Skeletal muscle tissue (tissue), 4 donors: ENCODE data around the gene TUSC2. TPM values are rescaled to one million over a fixed set of nuclear protein-coding genes. Genes with fewer than 3 reads are reported as not detected.
A peak's percentile ranks its signal among the peaks of the same experiment; 100 is the strongest.

ENCODE experiments used
- H3K27ac ChIP-seq: one replicate; pipeline ENCODE4 v1.7.0; 2013; ENCODE audit warnings: mild to moderate bottlenecking, low read depth, low read length, inconsistent platforms
- H3K27me3 ChIP-seq, 3 donors: one replicate each; pipeline ENCODE4 v1.7.0; 2013; ENCODE audit warnings: low read length in 3 of 3; ENCODE audit not compliant: control insufficient read depth in 3 of 3, insufficient read depth in 3 of 3
- H3K36me3 ChIP-seq, 3 donors: one replicate each; pipeline ENCODE4 v1.7.0; 2013; ENCODE audit warnings: low read length in 3 of 3; ENCODE audit not compliant: control insufficient read depth in 3 of 3, insufficient read depth in 3 of 3
- H3K4me1 ChIP-seq, 3 donors: one replicate each; pipeline ENCODE4 v1.7.0; 2013; ENCODE audit warnings: low read length in 3 of 3, mild to moderate bottlenecking in 3 of 3; ENCODE audit not compliant: control insufficient read depth in 3 of 3, insufficient read depth in 3 of 3
- H3K4me3 ChIP-seq, 3 donors: one replicate each; pipeline ENCODE4 v1.7.0; 2013; ENCODE audit warnings: low read length in 3 of 3
- H3K9ac ChIP-seq, 3 donors: one replicate each; pipeline ENCODE4 v1.7.0; 2013; ENCODE audit warnings: low read length in 3 of 3, mild to moderate bottlenecking in 3 of 3, moderate library complexity in 2 of 3, low read depth in 1 of 3
- H3K9me3 ChIP-seq, 3 donors: one replicate each; pipeline ENCODE4 v1.7.0; 2013; ENCODE audit warnings: low read length in 3 of 3; ENCODE audit not compliant: control insufficient read depth in 3 of 3
- total RNA-seq: library from RNA; depleted of rRNA; stranded (reverse); fragments of >200 nt; gene quantifications from one replicate; pipeline ENCODE4 v1.2.3, GENCODE V29; 2014
- donor health status: Osteomylitis.

The TUSC2 gene
- total RNA-seq, 1 donor from 2014 or later, result 7.8 TPM

DNA sequence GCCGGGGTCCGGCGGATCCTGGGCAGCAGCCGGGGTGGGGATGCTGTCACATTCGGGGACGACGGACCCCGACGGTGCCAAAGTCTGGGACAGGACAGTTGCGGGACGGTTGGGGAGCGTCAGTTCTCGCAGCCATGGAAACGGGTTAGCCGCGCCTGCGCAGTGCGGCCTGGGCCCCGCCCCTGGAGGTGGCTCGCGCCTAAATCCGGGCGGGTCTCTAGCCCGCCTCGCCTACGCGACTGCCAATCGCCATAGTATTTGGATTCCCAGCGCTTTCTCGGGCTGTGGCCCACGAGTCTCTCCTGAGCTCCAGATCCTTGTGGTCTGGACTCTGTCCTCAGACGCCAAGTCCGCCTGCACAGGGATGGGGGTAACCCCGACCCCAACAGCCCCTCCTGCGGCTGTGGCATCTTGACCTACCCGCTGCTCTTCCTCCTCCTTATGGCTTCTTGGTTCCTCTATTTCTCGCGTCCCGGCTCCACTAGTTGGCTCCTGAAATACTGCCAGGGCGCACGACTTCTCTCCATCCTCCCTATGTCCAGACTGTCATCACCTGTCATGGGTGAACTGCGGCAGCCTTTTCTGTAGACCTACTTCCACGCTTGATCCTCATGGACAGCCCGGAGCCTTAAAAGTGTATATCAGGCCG, 17.7 kb upstream of the TUSC2 start, which contains the start of gene ZMYND10:
ZMYND10 (minus strand) TSS at position 147 of the 649 bp plus-strand sequence. CDS start 153 bp downstream, outside the sequence.
- Histone ChIP-seq H3K4me1 (peaks cover 43 to 53% (median 44%) of the 10 kb centered on the region in 3 donors), H3K27ac (no peak within 1 kb of the TSS), H3K9ac (peak within 1 kb of the TSS; percentile 33 to 54 (median 50)), H3K9me3 (no peaks in the 10 kb centered on the region), H3K36me3 (peaks cover 20 to 21% (median 20%) of the 10 kb centered on the region in 3 donors), H3K27me3 (peaks cover 0 to 20% (median 0%) of the 10 kb centered on the region in 3 donors), H3K4me3 (peak within 1 kb of the TSS; percentile 29 to 54 (median 52))

DNA sequence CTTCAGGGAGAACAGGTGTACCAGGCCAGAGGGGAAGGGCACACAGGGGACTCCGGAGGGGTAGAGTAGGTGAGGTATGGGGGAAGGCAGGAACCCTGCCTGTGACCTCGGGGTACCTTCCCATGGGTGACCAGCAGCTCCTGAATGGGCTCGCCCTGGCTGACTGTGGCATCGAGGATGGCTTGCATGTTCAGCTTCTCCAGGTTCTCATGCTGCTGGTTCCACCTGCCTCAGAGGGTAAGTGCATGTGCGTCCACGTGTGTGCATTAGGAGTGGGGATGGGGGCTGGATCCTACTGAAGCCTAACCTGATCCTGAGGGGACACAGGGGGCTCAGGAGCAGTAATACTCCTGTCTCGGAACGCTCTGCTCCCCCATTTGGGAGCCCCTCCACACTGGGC, 17.0 kb upstream of the TUSC2 start:
- peak overlapping the region in 2 of 3 donors; percentile 29 to 52 for H3K4me3 ChIP-seq
- H3K9ac ChIP-seq, result no peak overlapping the region
- peaks cover 37 to 54% (median 43%) of the 10 kb centered on the region in 3 donors for H3K4me1 ChIP-seq
- peaks cover 20 to 21% (median 20%) of the 10 kb centered on the region in 3 donors for H3K36me3 ChIP-seq
- H3K27me3 ChIP-seq, result peaks cover 0 to 20% (median 0%) of the 10 kb centered on the region in 3 donors
- no peak overlapping the region for H3K27ac ChIP-seq
- H3K9me3 ChIP-seq, result no peaks in the 10 kb centered on the region

DNA sequence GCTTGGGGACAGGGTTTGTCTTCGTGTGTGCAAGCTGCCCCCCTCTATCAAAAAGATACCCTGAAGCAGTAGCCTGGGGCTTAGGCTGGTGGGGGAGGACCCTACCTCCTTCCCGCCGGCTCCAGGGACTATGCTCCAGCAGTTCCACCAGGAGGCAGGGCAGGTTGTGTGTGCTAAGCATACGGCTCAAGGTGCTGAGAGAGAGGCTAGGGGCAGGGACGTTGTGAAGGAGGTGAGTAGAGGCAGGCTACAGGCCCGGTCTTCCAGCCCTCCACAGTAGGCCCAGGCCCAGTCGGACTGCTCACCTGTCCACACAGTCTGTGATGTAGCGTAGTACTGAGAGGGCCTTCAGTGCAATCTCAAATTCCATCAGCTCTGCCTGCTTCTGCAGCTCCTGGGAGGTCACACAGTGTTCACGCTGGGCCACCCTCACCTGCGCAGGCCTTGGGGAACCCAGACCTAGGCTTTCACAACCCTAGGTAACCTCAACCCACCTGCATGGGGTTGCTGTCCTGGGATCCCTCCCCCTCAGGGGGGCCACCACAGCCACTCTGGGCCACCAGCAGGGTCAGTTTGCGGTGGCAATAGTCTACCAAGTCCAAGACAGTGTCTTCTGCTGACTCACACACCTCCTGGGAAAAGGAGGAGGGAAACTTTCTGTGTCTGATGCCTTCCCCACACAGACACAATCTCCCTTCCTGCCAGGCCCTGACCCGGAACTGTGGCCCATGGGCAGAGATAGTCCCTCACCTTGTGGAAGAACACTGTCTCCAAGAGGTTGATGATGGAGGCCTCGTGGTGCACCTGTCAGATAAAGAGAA, 15.0 kb upstream of the TUSC2 start:
- Histone ChIP-seq H3K36me3 (peaks cover 7 to 8% (median 8%) of the 10 kb centered on the region in 3 donors), H3K27me3 (peaks cover 0 to 20% (median 0%) of the 10 kb centered on the region in 3 donors), H3K9me3 (no peaks in the 10 kb centered on the region), H3K4me3 (no peak overlapping the region), H3K27ac (no peak overlapping the region), H3K4me1 (peaks cover 33 to 48% (median 39%) of the 10 kb centered on the region in 3 donors), H3K9ac (no peak overlapping the region)

DNA sequence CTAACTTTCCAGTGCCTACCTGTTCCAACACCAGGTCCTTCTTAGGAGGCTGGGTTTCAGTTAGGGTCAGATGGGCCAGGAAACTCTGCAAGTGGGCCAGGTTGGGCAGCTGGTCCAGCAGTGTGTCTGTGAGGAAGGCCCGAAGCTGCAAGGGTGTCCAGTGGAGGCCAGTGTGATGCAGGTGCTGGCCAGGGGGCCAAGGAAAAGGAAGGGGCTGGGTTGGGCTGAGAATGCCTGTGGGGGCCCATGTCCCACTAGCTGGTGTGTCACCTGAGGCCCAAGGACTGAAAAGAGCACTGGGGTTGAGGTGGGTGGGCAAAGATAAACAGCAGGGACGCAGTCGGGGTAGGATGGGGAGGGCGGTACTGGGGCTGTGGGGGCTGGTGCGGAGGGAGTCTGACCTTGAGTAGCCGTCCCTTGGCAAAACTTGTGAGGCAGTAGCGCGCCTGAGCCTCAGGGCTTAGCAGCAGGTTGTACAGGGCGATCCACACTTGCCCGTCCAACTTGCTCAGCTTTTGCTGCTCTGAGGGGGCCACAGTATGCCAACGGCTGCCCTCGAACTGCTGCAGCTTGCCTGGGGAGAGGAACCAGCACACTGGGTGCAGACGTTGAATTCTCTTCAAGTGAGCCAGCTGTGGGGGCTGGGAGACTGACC, 14.1 kb upstream of the TUSC2 start:
- Histone ChIP-seq H3K9me3 (no peaks in the 10 kb centered on the region), H3K27me3 (peaks cover 0 to 20% (median 0%) of the 10 kb centered on the region in 3 donors), H3K4me3 (no peak overlapping the region), H3K36me3 (no peaks in the 10 kb centered on the region), H3K4me1 (peaks cover 30 to 47% (median 37%) of the 10 kb centered on the region in 3 donors), H3K9ac (peak overlapping the region in 1 of 3 donors; percentile 77), H3K27ac (no peak overlapping the region)

DNA sequence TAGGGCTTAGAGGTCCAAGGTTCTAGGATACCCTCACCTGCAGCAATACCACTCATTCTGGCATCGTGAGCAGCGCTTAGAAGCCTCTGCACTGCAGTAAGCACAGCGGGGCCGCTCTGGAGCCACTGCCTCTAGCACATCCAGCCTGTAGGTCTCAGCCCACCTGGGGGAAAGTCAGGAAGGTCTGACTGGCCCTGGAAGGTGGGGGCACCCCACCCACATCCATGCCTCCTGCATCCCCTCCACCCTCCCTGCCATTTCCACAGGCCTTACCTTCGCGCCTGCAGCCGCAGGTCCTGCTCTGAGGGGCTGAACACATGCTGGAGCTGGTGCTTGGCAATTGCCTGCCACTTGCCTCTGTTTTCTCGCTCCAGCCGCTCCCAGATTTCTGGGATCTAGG, 13.5 kb upstream of the TUSC2 start:
- no peaks in the 10 kb centered on the region for H3K9me3 ChIP-seq
- peak overlapping the region in 2 of 3 donors; percentile 61 to 77 for H3K9ac ChIP-seq
- peaks cover 33 to 53% (median 39%) of the 10 kb centered on the region in 3 donors for H3K4me1 ChIP-seq

DNA sequence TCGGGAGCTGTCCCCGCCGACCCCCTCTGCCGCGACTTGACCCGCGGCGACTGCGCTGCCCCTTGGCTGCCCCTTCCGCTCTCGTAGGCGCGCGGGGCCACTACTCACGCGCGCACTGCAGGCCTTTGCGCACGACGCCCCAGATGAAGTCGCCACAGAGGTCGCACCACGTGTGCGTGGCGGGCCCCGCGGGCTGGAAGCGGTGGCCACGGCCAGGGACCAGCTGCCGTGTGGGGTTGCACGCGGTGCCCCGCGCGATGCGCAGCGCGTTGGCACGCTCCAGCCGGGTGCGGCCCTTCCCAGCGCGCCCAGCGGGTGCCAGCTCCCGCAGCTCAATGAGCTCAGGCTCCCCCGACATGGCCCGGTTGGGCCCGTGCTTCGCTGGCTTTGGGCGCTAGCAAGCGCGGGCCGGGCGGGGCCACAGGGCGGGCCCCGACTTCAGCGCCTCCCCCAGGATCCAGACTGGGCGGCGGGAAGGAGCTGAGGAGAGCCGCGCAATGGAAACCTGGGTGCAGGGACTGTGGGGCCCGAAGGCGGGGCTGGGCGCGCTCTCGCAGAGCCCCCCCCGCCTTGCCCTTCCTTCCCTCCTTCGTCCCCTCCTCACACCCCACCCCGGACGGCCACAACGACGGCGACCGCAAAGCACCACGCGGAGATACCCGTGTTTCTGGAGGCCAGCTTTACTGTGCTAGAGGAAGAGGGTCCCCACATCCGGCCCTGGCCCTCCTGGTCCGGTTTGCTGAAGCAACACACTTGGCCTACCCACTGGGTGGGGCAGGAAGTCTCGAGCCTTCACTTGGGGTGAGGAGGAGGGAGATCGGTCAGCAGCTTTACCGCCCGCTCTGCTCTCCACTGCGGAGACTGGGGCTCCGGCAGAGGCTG, 12.7 kb upstream of the TUSC2 start, which contains the start of gene RASSF1:
RASSF1 (minus strand) TSS at position 389 of the 882 bp plus-strand sequence; CDS start at position 358, 31 bp downstream.
- H3K4me1 ChIP-seq, result peaks cover 40 to 59% (median 46%) of the 10 kb centered on the region in 3 donors

More for the DNA sequence above, 13.5 kb upstream of the TUSC2 start:
- Histone ChIP-seq H3K27me3 (peaks cover 0 to 20% (median 0%) of the 10 kb centered on the region in 3 donors), H3K36me3 (no peaks in the 10 kb centered on the region), H3K4me3 (peak overlapping the region; percentile 63 to 78 (median 71)), H3K27ac (no peak overlapping the region)

DNA sequence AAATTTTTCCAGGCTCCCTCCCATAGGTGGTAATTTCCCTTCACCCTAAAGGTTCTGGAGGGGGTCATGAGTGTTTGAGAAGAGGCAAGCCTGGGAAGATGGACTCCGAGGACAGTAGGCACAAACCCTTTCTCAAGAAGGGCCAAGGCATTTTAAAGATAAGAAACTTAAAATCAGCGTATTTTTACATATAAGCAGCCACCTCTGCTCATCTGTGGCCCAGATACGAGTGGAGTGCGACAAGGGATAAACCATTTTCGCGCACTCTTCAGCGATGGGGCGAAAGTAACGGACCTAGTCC, 12.1 kb upstream of the TUSC2 start:
- H3K27me3 ChIP-seq, result peaks cover 0 to 12% (median 0%) of the 10 kb centered on the region in 3 donors
- no peaks in the 10 kb centered on the region for H3K36me3 ChIP-seq
- peak overlapping the region; percentile 63 to 78 (median 71) for H3K4me3 ChIP-seq
- peak overlapping the region in 2 of 3 donors; percentile 64 to 77 for H3K9ac ChIP-seq
- H3K4me1 ChIP-seq, result peaks cover 43 to 58% (median 45%) of the 10 kb centered on the region in 3 donors
- H3K27ac ChIP-seq, result peak overlapping the region; percentile 99
- no peaks in the 10 kb centered on the region for H3K9me3 ChIP-seq

More for the DNA sequence above, 12.7 kb upstream of the TUSC2 start, which contains the start of gene RASSF1:
- H3K4me3 ChIP-seq, result peak within 1 kb of the TSS; percentile 63 to 78 (median 71)
- peaks cover 0 to 18% (median 0%) of the 10 kb centered on the region in 3 donors for H3K27me3 ChIP-seq
- H3K9ac ChIP-seq, result peak within 1 kb of the TSS; percentile 61 to 77 (median 64)
- peak within 1 kb of the TSS; percentile 99 for H3K27ac ChIP-seq
- H3K9me3 ChIP-seq, result no peaks in the 10 kb centered on the region
- no peaks in the 10 kb centered on the region for H3K36me3 ChIP-seq

DNA sequence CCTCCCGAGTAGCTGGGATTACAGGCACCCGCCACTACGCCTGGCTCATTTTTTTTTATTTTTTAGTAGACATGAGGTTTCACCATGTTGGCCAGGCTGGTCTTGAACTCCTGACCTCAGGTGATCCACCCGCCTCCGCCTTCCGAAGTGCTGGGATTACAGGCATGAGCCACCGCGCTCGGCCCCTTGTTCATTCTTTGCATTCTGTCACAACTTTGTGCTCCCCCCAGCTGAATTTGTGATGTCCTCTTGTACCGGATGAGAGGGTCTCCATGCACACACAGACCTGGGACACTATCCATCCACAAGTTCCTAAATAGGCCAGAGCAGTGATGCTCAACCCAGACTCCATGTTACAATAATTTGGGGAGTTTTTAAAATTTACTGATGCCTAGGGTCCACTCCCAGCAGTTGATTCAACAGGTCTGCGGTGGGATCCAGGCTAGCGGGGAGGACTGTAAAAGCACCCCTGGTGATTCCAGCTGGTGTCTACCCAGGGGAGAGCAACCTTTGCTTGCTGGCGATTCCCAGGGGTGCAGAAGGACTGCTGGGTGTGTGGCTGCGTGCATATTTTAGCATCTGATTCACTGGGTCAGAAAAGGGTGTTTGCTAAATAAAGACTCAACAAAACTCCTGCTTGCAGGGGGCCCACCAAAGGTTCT, 11.6 kb upstream of the TUSC2 start:
- no peaks in the 10 kb centered on the region for H3K9me3 ChIP-seq
- H3K27ac ChIP-seq, result peak overlapping the region; percentile 99
- peaks cover 0 to 8% (median 0%) of the 10 kb centered on the region in 3 donors for H3K27me3 ChIP-seq
- H3K9ac ChIP-seq, result peak overlapping the region in 2 of 3 donors; percentile 64 to 77
- H3K4me1 ChIP-seq, result peaks cover 46 to 60% (median 46%) of the 10 kb centered on the region in 3 donors
- no peaks in the 10 kb centered on the region for H3K36me3 ChIP-seq
- H3K4me3 ChIP-seq, result peak overlapping the region; percentile 63 to 78 (median 71)
